Esophagus squamous epithelium (tissue), 4 donors: ENCODE measurements around the gene NR6A1.

Experiments
- CTCF ChIP-seq, 6 experiments: fragments of 450-650 bp in 4 of 6; fragments of 200-600 bp in 2 of 6; sonication (generic) in 2 of 6; IDR thresholded peaks; one replicate each; pipeline ENCODE4 v1.5.1; 2016 to 2019; ENCODE audit warnings: antibody characterized with exemption in 6 of 6, mild to moderate bottlenecking in 4 of 6, moderate library complexity in 4 of 6
- POLR2A ChIP-seq, 4 donors: fragments of 450-650 bp; IDR thresholded peaks; one replicate each; pipeline ENCODE4 v1.6.1; 2017; ENCODE audit warnings: antibody characterized with exemption in 4 of 4, mild to moderate bottlenecking in 4 of 4, moderate library complexity in 3 of 4

- TF ChIP-seq CTCF (IDR thresholded peaks at IDR 0.05) (no peak), POLR2A (IDR thresholded peaks at IDR 0.05) (no peak)
These were observed 41.9 kb upstream of the NR6A1 start for GRCh38 chr9:124813041-124813440.
